Upper lobe of left lung (tissue), 6 donors: ENCODE measurements around the gene EXOC6B. TPM values are rescaled to one million over a fixed set of nuclear protein-coding genes. Genes with fewer than 3 reads are reported as not detected.

Experiments
- ATAC-seq, 2 donors: fragments of 200-7000 bp; cut with Tn5 transposase; one replicate each; pipeline ENCODE4 v1.9.1; 2022; ENCODE audit warnings: mild to moderate bottlenecking in 2 of 2, moderate library complexity in 2 of 2; ENCODE audit not compliant: low FRiP score in 2 of 2
- DNase-seq, 2 donors: peaks; one replicate each; pipeline ENCODE4 v3.0.0-alpha.2; 2019 to 2020
- H3K27ac ChIP-seq, 4 donors: fragments of 200-600 bp; sonication (generic); one replicate each; pipeline ENCODE4 v1.5.1; 2016 to 2019
- H3K27me3 ChIP-seq, 4 donors: fragments of 200-600 bp; sonication (generic); one replicate each; pipeline ENCODE4 v1.5.1; 2017 to 2019
- H3K36me3 ChIP-seq, 4 donors: fragments of 200-600 bp; sonication (generic); one replicate each; pipeline ENCODE4 v1.5.1; 2016 to 2019
- H3K4me1 ChIP-seq, 4 donors: fragments of 200-600 bp; sonication (generic); one replicate each; pipeline ENCODE4 v1.5.1; 2018 to 2019
- H3K4me3 ChIP-seq, 4 donors: fragments of 200-600 bp; sonication (generic); one replicate each; pipeline ENCODE4 v1.5.1; 2017 to 2019; ENCODE audit warnings: mild to moderate bottlenecking in 2 of 4, moderate library complexity in 1 of 4
- H3K9me3 ChIP-seq, 4 donors: fragments of 200-600 bp; sonication (generic); one replicate each; pipeline ENCODE4 v1.5.1; 2018 to 2019
- CTCF ChIP-seq, 6 experiments: fragments of 450-650 bp in 4 of 6; fragments of 200-600 bp in 2 of 6; sonication (generic) in 2 of 6; IDR thresholded peaks; one replicate each; pipeline ENCODE4 v1.5.1; 2016 to 2019; ENCODE audit warnings: antibody characterized with exemption in 6 of 6
- EP300 ChIP-seq, 4 donors: sonication (generic); formaldehyde crosslinking; IDR thresholded peaks; one replicate each; pipeline ENCODE4 v1.5.1; 2017; ENCODE audit warnings: antibody characterized with exemption in 4 of 4, control low read depth in 2 of 4
- POLR2A ChIP-seq, 4 donors: fragments of 450-650 bp; IDR thresholded peaks; one replicate each; pipeline ENCODE4 v1.5.1; 2016 to 2017; ENCODE audit warnings: antibody characterized with exemption in 4 of 4, mild to moderate bottlenecking in 2 of 4
- POLR2AphosphoS5 ChIP-seq, 2 donors: sonication (generic); formaldehyde crosslinking; IDR thresholded peaks; one replicate each; pipeline ENCODE4 v1.5.1; 2017; ENCODE audit warnings: antibody characterized with exemption in 2 of 2
- WGBS, 2 donors: methylation state at CpG; one replicate each; pipeline ENCODE4 v1.1.5; 2017 to 2018; 5-methylcytosine and 5-hydroxymethylcytosine counted together
- total RNA-seq, 6 donors: library from RNA; depleted of rRNA in 4 of 6; stranded (reverse); fragments of >200 nt in 4 of 6; gene quantifications; one replicate each; pipeline versions ENCODE4 v1.1.0 to v1.2.1, GENCODE V29; 2016 to 2021
- donor health status: DM: no; HTN: no; CAD: no; lungs with moderate emphysema.
- donor health status: DM: no; HTN: yes; CAD: no; lungs with severe emphysema.

The EXOC6B gene
- total RNA-seq, 6 donors from 2014 or later = 11.0 to 56.6 (median 24.0) TPM

- TF ChIP-seq POLR2A (IDR thresholded peaks at IDR 0.05) = no peak
- no peak overlapping the region for H3K27ac ChIP-seq
- no peak for ATAC-seq
Observed at GRCh38 chr2:72271766-72272641, 553.8 kb downstream of the EXOC6B start.

GRCh38 chr2:72271276-72271614 lies 554.6 kb downstream of the EXOC6B start:
- no peaks in the 10 kb centered on the region for H3K36me3 ChIP-seq
- DNase-seq = no peak
- H3K4me1 ChIP-seq = peaks cover 0 to 10% (median 5%) of the 10 kb centered on the region in 4 donors
- no peaks in the 10 kb centered on the region for H3K9me3 ChIP-seq
- WGBS, 2 donors = 79 to 88% methylated on average over 1 of the region's 1 CpG
- no peak overlapping the region for H3K27ac ChIP-seq
- TF ChIP-seq POLR2AphosphoS5 (IDR thresholded peaks at IDR 0.05) = no peak
- no peak for TF ChIP-seq EP300 (IDR thresholded peaks at IDR 0.05)
- no peak for TF ChIP-seq CTCF (IDR thresholded peaks at IDR 0.05)
- TF ChIP-seq POLR2A (IDR thresholded peaks at IDR 0.05) = no peak
- no peak overlapping the region for H3K4me3 ChIP-seq
- no peak for ATAC-seq
- H3K27me3 ChIP-seq = no peaks in the 10 kb centered on the region

More at GRCh38 chr2:72271766-72272641, 553.8 kb downstream of the EXOC6B start:
- peaks cover 0 to 10% (median 5%) of the 10 kb centered on the region in 4 donors for H3K4me1 ChIP-seq
- H3K9me3 ChIP-seq = no peaks in the 10 kb centered on the region
- H3K4me3 ChIP-seq = no peak overlapping the region
- no peak for DNase-seq
- no peaks in the 10 kb centered on the region for H3K36me3 ChIP-seq
- no peaks in the 10 kb centered on the region for H3K27me3 ChIP-seq
- WGBS, 2 donors = 45 to 51% methylated on average over 5 of the region's 5 CpGs

GRCh38 chr2:72270556-72271275 lies 555.1 kb downstream of the EXOC6B start:
- Histone ChIP-seq H3K4me3 (no peak overlapping the region), H3K9me3 (no peaks in the 10 kb centered on the region), H3K27ac (no peak overlapping the region), H3K36me3 (no peaks in the 10 kb centered on the region), H3K27me3 (no peaks in the 10 kb centered on the region), H3K4me1 (peaks cover 0 to 10% (median 5%) of the 10 kb centered on the region in 4 donors)
- no peak for DNase-seq
- WGBS, 2 donors = 67 to 82% methylated on average over 1 of the region's 1 CpG
- ATAC-seq = no peak
- TF ChIP-seq POLR2A (IDR thresholded peaks at IDR 0.05) (no peak), CTCF (IDR thresholded peaks at IDR 0.05) (no peak), EP300 (IDR thresholded peaks at IDR 0.05) (no peak), POLR2AphosphoS5 (IDR thresholded peaks at IDR 0.05) (no peak)

- DNase-seq = no peak
- H3K4me3 ChIP-seq = no peak overlapping the region
- no peaks in the 10 kb centered on the region for H3K27me3 ChIP-seq
- ATAC-seq = no peak
- H3K9me3 ChIP-seq = no peaks in the 10 kb centered on the region
- no peaks in the 10 kb centered on the region for H3K36me3 ChIP-seq
- no peak overlapping the region for H3K27ac ChIP-seq
- TF ChIP-seq POLR2AphosphoS5 (IDR thresholded peaks at IDR 0.05) (no peak), EP300 (IDR thresholded peaks at IDR 0.05) (no peak), CTCF (IDR thresholded peaks at IDR 0.05) (no peak), POLR2A (IDR thresholded peaks at IDR 0.05) (no peak)
- H3K4me1 ChIP-seq = no peaks in the 10 kb centered on the region
Observed at GRCh38 chr2:72263776-72264060, 562.1 kb downstream of the EXOC6B start.

GRCh38 chr2:72263043-72263775 lies 562.6 kb downstream of the EXOC6B start:
- no peaks in the 10 kb centered on the region for H3K36me3 ChIP-seq
- H3K27ac ChIP-seq = no peak overlapping the region
- ATAC-seq = no peak
- no peaks in the 10 kb centered on the region for H3K9me3 ChIP-seq
- H3K4me1 ChIP-seq = no peaks in the 10 kb centered on the region
- TF ChIP-seq POLR2AphosphoS5 (IDR thresholded peaks at IDR 0.05) (no peak), EP300 (IDR thresholded peaks at IDR 0.05) (no peak), CTCF (IDR thresholded peaks at IDR 0.05) (no peak), POLR2A (IDR thresholded peaks at IDR 0.05) (no peak)
- H3K4me3 ChIP-seq = no peak overlapping the region
- no peak for DNase-seq
- 75 to 88% methylated on average over 4 of the region's 4 CpGs for WGBS, 2 donors
- H3K27me3 ChIP-seq = no peaks in the 10 kb centered on the region
